ENCODE data around the gene EPN3. TPM values are rescaled to one million over a fixed set of nuclear protein-coding genes. Genes with fewer than 3 reads are reported as not detected.

Gene EPN3
- total RNA-seq (ENCODE audit: insufficient read depth, low replicate concordance), result 1.2 TPM

GRCh38 chr17:50532452-50533024, at the start of gene EPN3:
Gene EPN3 (plus strand): TSS chr17:50532735. CDS start chr17:50536557, 3,822 bp downstream.
- peak; percentile 64 for DNase-seq (ENCODE audit: low spot score)

- DNase-seq (ENCODE audit: low spot score), result no peak
Measured at GRCh38 chr17:50483266-50483665, 49.3 kb upstream of the EPN3 start.

GRCh38 chr17:50484386-50485155, 48.0 kb upstream of the EPN3 start:
- no peak for DNase-seq (ENCODE audit: low spot score)

- DNase-seq (ENCODE audit: low spot score), result no peak
Measured at GRCh38 chr17:50487213-50488096, 45.1 kb upstream of the EPN3 start.

- no peak for DNase-seq (ENCODE audit: low spot score)
Measured at GRCh38 chr17:50488880-50489279, 43.7 kb upstream of the EPN3 start.

DNA sequence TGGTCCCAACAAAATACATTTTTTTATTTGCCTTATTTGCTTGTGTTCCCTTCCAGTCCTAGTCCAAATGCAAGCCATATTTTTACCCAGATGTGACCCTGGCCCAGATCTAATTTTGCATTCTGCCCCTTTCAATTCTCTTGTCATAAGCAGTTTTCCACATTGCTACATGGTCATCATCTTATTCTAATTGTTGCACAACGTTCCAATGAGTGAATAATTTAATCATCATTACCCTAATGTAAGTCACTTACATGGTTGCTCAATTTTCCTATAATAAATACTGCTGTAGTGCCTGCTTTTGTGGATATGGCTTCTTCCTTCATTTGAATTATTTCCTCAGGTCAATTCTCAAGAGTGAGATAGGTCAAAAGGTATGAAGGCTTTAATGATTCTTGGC, 41.0 kb upstream of the EPN3 start:
- no peak for DNase-seq (ENCODE audit: low spot score)

GRCh38 chr17:50492214-50492613, 40.3 kb upstream of the EPN3 start:
- no peak for DNase-seq (ENCODE audit: low spot score)

DNA sequence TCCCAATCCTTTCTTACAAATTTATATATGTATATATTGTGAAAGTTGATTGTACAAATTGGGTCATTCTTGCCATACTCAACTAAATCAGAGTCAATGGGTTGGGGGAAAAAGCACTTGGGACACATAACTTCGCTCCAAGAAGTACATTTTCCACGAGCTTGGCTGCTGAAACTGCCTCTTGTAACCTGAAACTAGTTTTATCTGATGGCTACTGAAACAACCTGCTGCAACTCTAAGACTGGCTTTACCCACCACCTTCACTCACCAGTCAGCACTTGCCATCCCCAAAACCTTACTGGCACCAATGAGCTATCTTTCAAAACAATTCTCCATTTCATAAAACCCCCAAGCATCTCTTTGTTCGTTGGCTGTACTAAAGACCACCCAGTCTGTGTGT, 38.8 kb upstream of the EPN3 start:
- no peak for DNase-seq (ENCODE audit: low spot score)

DNA sequence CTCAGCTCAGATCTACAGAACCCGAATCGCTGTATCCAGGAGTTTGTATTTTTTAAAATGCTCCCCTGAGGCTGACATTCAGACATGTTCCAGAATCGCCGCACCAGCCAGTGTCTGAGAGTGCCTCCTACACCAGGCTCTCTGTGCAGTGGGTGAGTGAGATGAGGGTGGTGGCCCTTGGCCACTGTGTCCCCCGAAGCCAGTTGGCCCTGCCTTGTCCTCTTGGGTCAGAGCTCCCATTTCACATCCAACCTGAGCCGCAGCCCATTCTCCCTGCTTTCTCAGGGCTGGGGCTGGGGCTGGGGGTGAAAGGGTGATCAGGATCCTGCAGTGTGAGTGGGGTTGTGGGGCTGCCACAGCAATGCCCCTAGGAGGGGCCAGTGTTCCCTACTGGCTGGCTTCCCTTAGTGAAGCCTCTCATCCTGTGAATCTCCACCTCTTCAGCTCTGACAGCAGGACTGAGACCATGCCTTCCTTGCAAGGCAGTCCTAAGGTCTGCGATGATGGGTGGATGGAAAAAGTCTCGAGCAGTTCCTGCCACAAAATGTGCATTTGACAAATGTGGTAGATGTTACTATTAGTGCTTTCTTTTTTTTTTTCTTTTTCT, 37.2 kb upstream of the EPN3 start:
- no peak for DNase-seq (ENCODE audit: low spot score)

- DNase-seq (ENCODE audit: low spot score), result no peak
Measured at GRCh38 chr17:50495918-50496317, 36.6 kb upstream of the EPN3 start.

DNA sequence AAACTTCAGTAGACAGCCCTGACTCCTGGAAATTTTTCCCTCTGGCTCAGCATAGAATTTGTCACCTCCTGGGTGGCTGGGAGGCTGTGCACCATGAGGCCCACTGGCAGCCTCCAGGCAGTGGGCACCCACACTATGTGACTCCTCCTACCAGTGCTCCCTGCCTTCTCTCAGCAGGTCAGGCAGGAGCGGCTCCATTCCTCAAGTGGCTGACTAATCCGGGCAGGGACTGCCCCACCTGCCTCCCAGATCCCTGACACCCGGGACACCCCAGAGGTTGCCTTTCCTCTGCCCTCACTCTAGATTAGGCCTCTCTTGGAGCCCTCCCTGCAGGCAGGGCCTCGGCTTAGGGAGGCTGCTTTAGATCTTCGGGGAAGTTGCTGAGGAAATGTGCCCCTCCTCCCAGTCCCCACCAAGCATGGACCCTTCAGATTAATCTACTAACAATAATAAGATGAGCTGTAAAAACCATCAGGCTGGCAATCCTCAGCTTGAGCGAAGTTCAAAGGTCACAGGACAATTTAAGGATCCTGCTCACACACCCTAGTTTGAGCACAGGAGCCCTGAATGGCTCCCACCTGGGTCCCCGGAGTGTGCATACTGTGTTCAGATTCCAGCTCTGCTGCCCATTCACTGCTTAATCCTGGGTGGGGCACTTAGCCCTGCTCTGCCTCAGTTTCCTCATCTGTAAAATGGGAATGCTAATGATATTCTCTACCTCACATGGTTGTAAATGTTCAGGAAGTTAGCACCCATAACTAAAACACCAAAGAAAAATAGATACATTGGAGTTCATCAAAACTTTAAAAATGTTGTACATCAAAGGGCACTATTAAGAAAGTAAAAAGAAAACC, 34.3 kb upstream of the EPN3 start:
- no peak for DNase-seq (ENCODE audit: low spot score)

GRCh38 chr17:50499270-50499669, 33.3 kb upstream of the EPN3 start:
- no peak for DNase-seq (ENCODE audit: low spot score)

GRCh38 chr17:50499721-50500120, 32.8 kb upstream of the EPN3 start:
- DNase-seq (ENCODE audit: low spot score), result no peak

GRCh38 chr17:50501054-50501453, 31.5 kb upstream of the EPN3 start:
- DNase-seq (ENCODE audit: low spot score), result no peak

GRCh38 chr17:50502301-50502990, 30.1 kb upstream of the EPN3 start:
- DNase-seq (ENCODE audit: low spot score), result no peak

- DNase-seq (ENCODE audit: low spot score), result no peak
Measured at GRCh38 chr17:50505591-50506130, 26.9 kb upstream of the EPN3 start.

GRCh38 chr17:50506298-50506697, 26.2 kb upstream of the EPN3 start:
- DNase-seq (ENCODE audit: low spot score), result no peak

DNA sequence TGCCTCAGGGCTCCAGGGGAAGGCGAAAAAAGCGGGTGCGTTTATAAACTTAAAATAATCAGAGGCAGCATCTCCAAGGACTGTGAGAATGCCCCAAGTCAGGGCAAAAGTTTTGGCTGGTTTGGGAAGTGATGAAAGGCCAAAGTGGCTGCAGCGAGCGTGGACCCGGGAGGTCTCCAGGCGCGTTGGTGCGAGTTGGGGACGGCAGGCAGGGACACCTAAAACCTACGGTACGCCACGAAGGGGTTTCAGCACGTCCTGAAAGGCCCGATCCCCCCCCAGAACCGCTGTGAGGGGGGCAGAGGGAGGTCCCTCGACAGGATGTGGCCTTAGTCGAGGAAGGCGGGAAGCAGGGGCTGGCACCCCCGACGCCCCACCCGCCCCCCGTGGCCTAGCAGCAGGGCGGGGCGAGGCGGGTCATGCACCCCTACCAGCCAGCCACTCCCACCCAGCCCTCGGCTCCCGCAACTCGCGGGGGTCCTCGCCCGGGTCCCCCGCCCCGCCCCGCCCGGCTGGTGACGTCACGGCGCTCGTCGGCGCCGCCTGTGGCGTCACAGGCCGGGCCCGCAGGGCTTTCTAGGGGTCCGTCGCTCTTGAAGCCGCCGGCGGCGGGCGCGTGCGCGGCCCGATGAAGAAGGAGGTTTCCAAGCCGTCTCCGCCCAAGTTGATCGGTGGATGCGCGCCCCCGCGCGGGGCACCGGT, 24.5 kb upstream of the EPN3 start, which contains the start of gene MYCBPAP:
MYCBPAP (plus strand) TSS at position 569 of the 702 bp plus-strand sequence. CDS start 236 bp downstream, outside the sequence.
- DNase-seq (ENCODE audit: low spot score), result peak; percentile 79

Data from umbilical cord (tissue), 2 donors.